Measurements from ENCODE around the gene ARPP21. TPM values are rescaled to one million over a fixed set of nuclear protein-coding genes. Genes with fewer than 3 reads are reported as not detected.

The ARPP21 gene
- total RNA-seq, 4 donors from 2014 or later = 58.7 to 93.8 (median 67.5) TPM

- Histone ChIP-seq H3K4me3 (no peak overlapping the region), H3K27me3 (no peaks in the 10 kb centered on the region), H3K4me1 (no peaks in the 10 kb centered on the region), H3K9me3 (no peaks in the 10 kb centered on the region), H3K36me3 (peaks cover 0 to 80% of the 10 kb centered on the region in 2 donors), H3K27ac (no peak overlapping the region)
- intact Hi-C loops (cut with DNase I; ENCODE audit: low total_unique reads) = no loop called here
- in situ Hi-C loops (cut with MboI; ENCODE audit: low sequenced_read_pairs in 4 of 4) = no loop called here
- no peak for ATAC-seq
- TF ChIP-seq, protein P1, sequence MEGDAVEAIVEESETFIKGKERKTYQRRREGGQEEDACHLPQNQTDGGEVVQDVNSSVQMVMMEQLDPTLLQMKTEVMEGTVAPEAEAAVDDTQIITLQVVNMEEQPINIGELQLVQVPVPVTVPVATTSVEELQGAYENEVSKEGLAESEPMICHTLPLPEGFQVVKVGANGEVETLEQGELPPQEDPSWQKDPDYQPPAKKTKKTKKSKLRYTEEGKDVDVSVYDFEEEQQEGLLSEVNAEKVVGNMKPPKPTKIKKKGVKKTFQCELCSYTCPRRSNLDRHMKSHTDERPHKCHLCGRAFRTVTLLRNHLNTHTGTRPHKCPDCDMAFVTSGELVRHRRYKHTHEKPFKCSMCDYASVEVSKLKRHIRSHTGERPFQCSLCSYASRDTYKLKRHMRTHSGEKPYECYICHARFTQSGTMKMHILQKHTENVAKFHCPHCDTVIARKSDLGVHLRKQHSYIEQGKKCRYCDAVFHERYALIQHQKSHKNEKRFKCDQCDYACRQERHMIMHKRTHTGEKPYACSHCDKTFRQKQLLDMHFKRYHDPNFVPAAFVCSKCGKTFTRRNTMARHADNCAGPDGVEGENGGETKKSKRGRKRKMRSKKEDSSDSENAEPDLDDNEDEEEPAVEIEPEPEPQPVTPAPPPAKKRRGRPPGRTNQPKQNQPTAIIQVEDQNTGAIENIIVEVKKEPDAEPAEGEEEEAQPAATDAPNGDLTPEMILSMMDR (IDR thresholded peaks at IDR 0.05 in 4 of 5, conservative IDR thresholded peaks at IDR 0.05 in 1 of 5) = no peak
- no peak for TF ChIP-seq POLR2A (IDR thresholded peaks at IDR 0.05)
- no peak for DNase-seq
These were observed 100.0 kb downstream of the ARPP21 start for GRCh38 chr3:35739181-35739809.

DNA sequence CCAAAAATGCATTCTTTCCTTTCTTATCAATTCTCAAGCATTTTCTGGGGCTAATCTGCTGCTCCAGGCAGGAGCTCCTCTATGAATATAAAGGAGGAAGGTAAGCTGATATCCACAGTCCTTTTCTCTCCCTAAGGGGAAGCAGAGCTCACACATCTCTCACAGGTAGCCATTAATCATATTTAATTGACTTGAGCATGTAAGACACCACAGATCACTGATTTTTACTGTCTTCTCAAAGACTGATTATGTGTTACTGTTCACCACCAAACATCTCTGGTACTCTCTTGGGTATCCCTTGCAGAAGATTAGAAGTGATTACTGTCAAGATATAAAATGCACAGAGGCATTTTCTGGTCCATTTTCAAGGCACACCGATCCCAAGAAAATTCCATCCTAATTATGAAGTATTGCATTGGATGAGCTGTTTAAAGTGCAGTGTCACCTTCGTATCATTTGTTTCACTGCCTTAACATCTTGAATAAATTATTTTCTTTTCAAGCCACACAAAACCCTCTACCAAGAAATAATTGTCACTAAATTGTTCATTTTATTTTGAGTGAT, 100.7 kb downstream of the ARPP21 start:
- TF ChIP-seq, protein P1 (IDR thresholded peaks at IDR 0.05 in 4 of 5, conservative IDR thresholded peaks at IDR 0.05 in 1 of 5) = no peak
- no peak for TF ChIP-seq POLR2A (IDR thresholded peaks at IDR 0.05)
- intact Hi-C loops (cut with DNase I; ENCODE audit: low total_unique reads) = no loop called here

DNA sequence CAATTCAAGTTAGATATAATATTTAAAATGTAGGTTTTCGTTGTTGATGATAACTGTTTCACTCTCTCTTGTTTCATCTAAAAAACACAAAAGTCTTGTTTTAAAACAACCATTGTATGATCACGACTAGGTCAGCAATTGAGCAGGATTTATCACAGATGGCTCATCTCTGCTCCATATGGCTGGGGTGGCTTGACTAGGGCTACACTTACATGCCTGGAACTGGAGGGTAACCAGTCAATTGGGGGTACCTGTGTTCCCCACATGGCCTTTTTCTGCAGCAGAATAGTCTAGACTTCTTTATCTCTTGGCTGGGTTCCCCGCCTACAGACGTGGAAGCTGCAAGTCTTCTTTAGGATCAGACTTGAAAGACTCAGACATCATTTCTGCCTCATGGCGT, 103.9 kb downstream of the ARPP21 start:
- intact Hi-C loops (cut with DNase I; ENCODE audit: low total_unique reads) (no loop called here), in situ Hi-C loops (cut with MboI; ENCODE audit: low sequenced_read_pairs in 4 of 4) (no loop called here)
- TF ChIP-seq, protein P1 (IDR thresholded peaks at IDR 0.05 in 4 of 5, conservative IDR thresholded peaks at IDR 0.05 in 1 of 5) = no peak
- no peak overlapping the region for H3K27ac ChIP-seq
- H3K4me1 ChIP-seq = no peaks in the 10 kb centered on the region
- ATAC-seq (no peak), DNase-seq (no peak)
- H3K36me3 ChIP-seq = peaks cover 0 to 74% of the 10 kb centered on the region in 2 donors
- no peak overlapping the region for H3K4me3 ChIP-seq
- H3K27me3 ChIP-seq = no peaks in the 10 kb centered on the region
- no peaks in the 10 kb centered on the region for H3K9me3 ChIP-seq

More for the DNA sequence above, 100.7 kb downstream of the ARPP21 start:
- no peak overlapping the region for H3K27ac ChIP-seq
- H3K27me3 ChIP-seq = no peaks in the 10 kb centered on the region
- ATAC-seq (no peak), DNase-seq (no peak)
- peaks cover 0 to 88% of the 10 kb centered on the region in 2 donors for H3K36me3 ChIP-seq
- in situ Hi-C loops (cut with MboI; ENCODE audit: low sequenced_read_pairs in 4 of 4) = no loop called here
- no peak overlapping the region for H3K4me3 ChIP-seq
- no peaks in the 10 kb centered on the region for H3K9me3 ChIP-seq
- no peaks in the 10 kb centered on the region for H3K4me1 ChIP-seq

GRCh38 chr3:35744419-35744818, 105.1 kb downstream of the ARPP21 start:
- TF ChIP-seq, protein P1 (IDR thresholded peaks at IDR 0.05 in 4 of 5, conservative IDR thresholded peaks at IDR 0.05 in 1 of 5) = no peak
- TF ChIP-seq POLR2A (IDR thresholded peaks at IDR 0.05) = no peak
- Histone ChIP-seq H3K36me3 (peaks cover 0 to 63% of the 10 kb centered on the region in 2 donors), H3K4me1 (no peaks in the 10 kb centered on the region), H3K9me3 (no peaks in the 10 kb centered on the region), H3K4me3 (no peak overlapping the region), H3K27me3 (no peaks in the 10 kb centered on the region), H3K27ac (no peak overlapping the region)
- DNase-seq = no peak
- ATAC-seq = no peak
- in situ Hi-C loops (cut with MboI; ENCODE audit: low sequenced_read_pairs in 4 of 4) = no loop called here
- intact Hi-C loops (cut with DNase I; ENCODE audit: low total_unique reads) = no loop called here

All from gastrocnemius medialis (tissue), 4 donors.